Lower leg skin (tissue), 3 donors: ENCODE data around the gene PRKCZ.

Experiments used
- POLR2A ChIP-seq, 2 donors: fragments of 450-650 bp; IDR thresholded peaks; one replicate each; pipeline ENCODE4 v1.6.1; 2016 to 2017; ENCODE audit warnings: antibody characterized with exemption in 2 of 2, mild to moderate bottlenecking in 1 of 2, moderate library complexity in 1 of 2
- TF ChIP-seq, protein P1 (sequence below), 3 donors: fragments of 450-650 bp; IDR thresholded peaks; one replicate each; pipeline ENCODE4 v1.5.1; 2016; ENCODE audit warnings: antibody characterized with exemption in 3 of 3, mild to moderate bottlenecking in 3 of 3, moderate library complexity in 2 of 3

DNA sequence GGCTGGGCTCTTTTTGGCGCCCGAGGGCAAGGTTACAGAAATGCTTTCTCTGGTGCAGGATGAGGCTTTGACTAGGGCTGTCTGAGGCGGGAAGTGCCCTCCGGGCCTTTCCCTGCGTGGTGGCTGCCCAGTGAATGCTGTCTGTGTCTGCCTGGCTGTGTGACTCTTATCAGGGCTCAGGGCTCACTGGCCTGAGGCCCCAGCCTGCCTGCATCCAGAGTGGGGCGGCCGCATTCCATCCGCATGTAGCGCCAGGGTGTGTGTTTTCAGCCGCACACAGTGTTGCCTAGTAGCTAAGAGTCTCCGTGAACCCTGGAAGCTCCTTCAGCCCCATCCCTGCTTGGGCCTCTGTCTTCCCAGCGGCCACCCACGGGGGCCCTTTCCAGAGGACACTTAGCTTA is 85.2 kb downstream of the PRKCZ start:
- TF ChIP-seq, protein P1, sequence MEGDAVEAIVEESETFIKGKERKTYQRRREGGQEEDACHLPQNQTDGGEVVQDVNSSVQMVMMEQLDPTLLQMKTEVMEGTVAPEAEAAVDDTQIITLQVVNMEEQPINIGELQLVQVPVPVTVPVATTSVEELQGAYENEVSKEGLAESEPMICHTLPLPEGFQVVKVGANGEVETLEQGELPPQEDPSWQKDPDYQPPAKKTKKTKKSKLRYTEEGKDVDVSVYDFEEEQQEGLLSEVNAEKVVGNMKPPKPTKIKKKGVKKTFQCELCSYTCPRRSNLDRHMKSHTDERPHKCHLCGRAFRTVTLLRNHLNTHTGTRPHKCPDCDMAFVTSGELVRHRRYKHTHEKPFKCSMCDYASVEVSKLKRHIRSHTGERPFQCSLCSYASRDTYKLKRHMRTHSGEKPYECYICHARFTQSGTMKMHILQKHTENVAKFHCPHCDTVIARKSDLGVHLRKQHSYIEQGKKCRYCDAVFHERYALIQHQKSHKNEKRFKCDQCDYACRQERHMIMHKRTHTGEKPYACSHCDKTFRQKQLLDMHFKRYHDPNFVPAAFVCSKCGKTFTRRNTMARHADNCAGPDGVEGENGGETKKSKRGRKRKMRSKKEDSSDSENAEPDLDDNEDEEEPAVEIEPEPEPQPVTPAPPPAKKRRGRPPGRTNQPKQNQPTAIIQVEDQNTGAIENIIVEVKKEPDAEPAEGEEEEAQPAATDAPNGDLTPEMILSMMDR (IDR thresholded peaks at IDR 0.05) = no peak
- TF ChIP-seq POLR2A (IDR thresholded peaks at IDR 0.05) = no peak
